OCI-LY3 (cell line): ENCODE results near the gene RHOF.

ENCODE experiments used
- H2AFZ ChIP-seq: fragments of 200-600, 300-600 bp; shearing (Covaris generic); 2 replicates; pipeline ENCODE4 v1.6.0; 2014; ENCODE audit warnings: antibody characterized with exemption, low read depth, low read length
- H3K27ac ChIP-seq: fragments of 200-600, 300-600 bp; sonication (generic); 2 replicates; pipeline ENCODE4 v1.5.1; 2014; ENCODE audit warnings: mild to moderate bottlenecking, low read length, moderate library complexity, mixed read lengths
- H3K27me3 ChIP-seq: fragments of 200-600, 300-600 bp; sonication (generic); 2 replicates; pipeline ENCODE4 v1.6.1; 2014; ENCODE audit warnings: low read depth, low read length, mixed read lengths
- H3K36me3 ChIP-seq: fragments of 200-600, 300-600 bp; sonication (generic); replicated peaks from 2 replicates; pipeline ENCODE3; 2014; ENCODE audit warnings: low read depth, low read length, mixed read lengths
- H3K4me1 ChIP-seq: fragments of 300-600, 200-600 bp; sonication (generic); 2 replicates; pipeline ENCODE4 v1.6.1; 2014; ENCODE audit warnings: low read length, mixed read lengths
- H3K4me2 ChIP-seq: fragments of 200-600, 300-600 bp; sonication (generic); 2 replicates; pipeline ENCODE4 v1.6.1; 2014; ENCODE audit warnings: low read length, mixed read lengths
- H3K4me3 ChIP-seq: fragments of 300-600, 200-600 bp; sonication (generic); 2 replicates; pipeline ENCODE4 v1.5.1; 2014; ENCODE audit warnings: antibody characterized with exemption, mild to moderate bottlenecking, low read length, moderate library complexity
- H3K79me2 ChIP-seq: fragments of 300-600, 200-600 bp; shearing (Covaris generic); 2 replicates; pipeline ENCODE4 v1.6.1; 2014; ENCODE audit warnings: mild to moderate bottlenecking, low read length, mixed read lengths
- H3K9ac ChIP-seq: fragments of 300-600, 200-600 bp; shearing (Covaris generic); 2 replicates; pipeline ENCODE4 v1.6.0; 2014; ENCODE audit warnings: mild to moderate bottlenecking, low read length, moderate library complexity
- H3K9me3 ChIP-seq: fragments of 200-600, 300-600 bp; shearing (Covaris generic); 2 replicates; pipeline ENCODE4 v1.6.1; 2014; ENCODE audit warnings: low read length, mixed read lengths; ENCODE audit not compliant: insufficient read depth
- H4K20me1 ChIP-seq: fragments of 200-600, 300-600 bp; sonication (generic); 2 replicates; pipeline ENCODE4 v1.6.1; 2016; ENCODE audit warnings: low read length, mixed read lengths; ENCODE audit not compliant: insufficient read depth
- EZH2phosphoT487 ChIP-seq: fragments of 200-600 bp; shearing (Covaris generic); IDR thresholded peaks from 2 replicates; pipeline ENCODE4 v1.6.1; 2018; ENCODE audit warnings: antibody characterized with exemption, mixed run types, low read depth
- TF ChIP-seq, protein P1 (sequence below): fragments of 200-600, 300-600 bp; sonication (generic); IDR thresholded peaks from 2 replicates; pipeline ENCODE4 v1.5.1; 2014; ENCODE audit warnings: antibody characterized with exemption, low read length, low read depth

RHOF gene

DNA sequence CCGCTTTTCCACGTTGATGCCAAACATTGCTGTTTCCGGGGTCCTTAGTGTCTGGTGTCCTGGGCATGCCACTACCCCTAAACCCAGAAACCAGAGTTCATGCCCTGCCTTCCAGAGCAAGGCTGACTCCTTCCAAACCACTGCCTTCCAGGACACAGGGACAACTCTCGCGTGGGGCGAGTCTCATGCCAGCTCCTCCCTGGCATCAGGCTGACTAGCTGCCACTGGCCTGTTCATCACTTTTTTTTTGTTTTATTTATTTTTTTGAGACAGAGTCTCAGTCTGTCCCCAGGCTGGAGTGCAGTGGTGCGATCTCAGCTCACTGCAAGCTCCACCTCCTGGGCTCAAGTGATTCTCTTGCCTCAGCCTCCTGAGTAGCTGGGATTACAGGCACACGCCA lies 15.1 kb upstream of the RHOF start:
- H3K4me2 ChIP-seq = no peak overlapping the region
- H2AFZ ChIP-seq = no peak overlapping the region
- H3K27me3 ChIP-seq = no peaks in the 10 kb centered on the region
- H3K27ac ChIP-seq = no peak overlapping the region
- H3K4me3 ChIP-seq = no peak overlapping the region
- H4K20me1 ChIP-seq = peaks cover 44% of the 10 kb centered on the region
- H3K4me1 ChIP-seq = peaks cover 38% of the 10 kb centered on the region
- no peaks in the 10 kb centered on the region for H3K9me3 ChIP-seq
- H3K9ac ChIP-seq = no peak overlapping the region
- TF ChIP-seq, protein P1, sequence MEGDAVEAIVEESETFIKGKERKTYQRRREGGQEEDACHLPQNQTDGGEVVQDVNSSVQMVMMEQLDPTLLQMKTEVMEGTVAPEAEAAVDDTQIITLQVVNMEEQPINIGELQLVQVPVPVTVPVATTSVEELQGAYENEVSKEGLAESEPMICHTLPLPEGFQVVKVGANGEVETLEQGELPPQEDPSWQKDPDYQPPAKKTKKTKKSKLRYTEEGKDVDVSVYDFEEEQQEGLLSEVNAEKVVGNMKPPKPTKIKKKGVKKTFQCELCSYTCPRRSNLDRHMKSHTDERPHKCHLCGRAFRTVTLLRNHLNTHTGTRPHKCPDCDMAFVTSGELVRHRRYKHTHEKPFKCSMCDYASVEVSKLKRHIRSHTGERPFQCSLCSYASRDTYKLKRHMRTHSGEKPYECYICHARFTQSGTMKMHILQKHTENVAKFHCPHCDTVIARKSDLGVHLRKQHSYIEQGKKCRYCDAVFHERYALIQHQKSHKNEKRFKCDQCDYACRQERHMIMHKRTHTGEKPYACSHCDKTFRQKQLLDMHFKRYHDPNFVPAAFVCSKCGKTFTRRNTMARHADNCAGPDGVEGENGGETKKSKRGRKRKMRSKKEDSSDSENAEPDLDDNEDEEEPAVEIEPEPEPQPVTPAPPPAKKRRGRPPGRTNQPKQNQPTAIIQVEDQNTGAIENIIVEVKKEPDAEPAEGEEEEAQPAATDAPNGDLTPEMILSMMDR = no peak
- no peak for TF ChIP-seq EZH2phosphoT487
- peaks cover 58% of the 10 kb centered on the region for H3K36me3 ChIP-seq
- H3K79me2 ChIP-seq = peaks cover 96% of the 10 kb centered on the region

DNA sequence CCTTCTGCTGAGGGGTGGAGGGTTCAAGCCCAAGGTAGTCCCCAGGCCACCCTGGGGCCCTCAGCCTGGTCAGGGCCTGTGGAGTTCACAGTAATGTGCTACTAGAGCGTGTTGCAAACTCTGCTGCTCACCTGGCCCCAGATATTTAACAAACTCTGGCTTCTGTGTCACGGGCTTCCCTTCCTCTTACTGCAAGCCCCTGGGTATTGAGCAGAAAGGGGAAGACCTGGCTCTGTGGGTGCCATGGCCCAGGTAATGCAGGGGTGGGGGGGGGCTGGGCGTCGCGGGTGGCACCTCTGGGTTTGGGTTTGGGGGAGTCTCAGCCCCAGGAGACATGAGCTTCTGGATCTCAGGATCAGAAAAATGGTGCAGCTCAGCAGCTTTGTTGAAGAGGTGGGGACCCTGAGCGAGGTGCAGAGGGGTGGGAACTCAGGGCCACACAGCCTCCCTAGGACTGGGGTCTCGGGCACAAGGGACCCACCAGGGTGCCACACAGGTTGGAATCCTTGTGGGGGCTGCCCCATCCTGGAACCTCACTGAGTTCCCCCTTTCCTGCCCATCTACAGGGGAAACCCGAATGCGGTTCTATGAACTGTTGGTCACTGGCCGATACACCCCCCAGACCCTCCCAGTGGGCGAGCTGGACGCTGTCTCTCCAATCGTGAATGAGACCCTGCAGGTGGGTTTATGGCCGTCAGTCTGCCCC lies 14.3 kb upstream of the RHOF start:
- no peaks in the 10 kb centered on the region for H3K27me3 ChIP-seq
- TF ChIP-seq, protein P1 = no peak
- TF ChIP-seq EZH2phosphoT487 = no peak
- no peak overlapping the region for H3K4me3 ChIP-seq
- H3K79me2 ChIP-seq = peaks cover 88% of the 10 kb centered on the region
- peak overlapping the region; percentile 28; the same call in 1 of the 2 replicates for H3K27ac ChIP-seq
- no peak overlapping the region for H3K9ac ChIP-seq
- peak overlapping the region; percentile 2; the same call in 1 of the 2 replicates for H3K4me2 ChIP-seq
- H2AFZ ChIP-seq = no peak overlapping the region
- peaks cover 36% of the 10 kb centered on the region for H4K20me1 ChIP-seq
- H3K4me1 ChIP-seq = peaks cover 38% of the 10 kb centered on the region
- no peaks in the 10 kb centered on the region for H3K9me3 ChIP-seq
- peaks cover 50% of the 10 kb centered on the region for H3K36me3 ChIP-seq

DNA sequence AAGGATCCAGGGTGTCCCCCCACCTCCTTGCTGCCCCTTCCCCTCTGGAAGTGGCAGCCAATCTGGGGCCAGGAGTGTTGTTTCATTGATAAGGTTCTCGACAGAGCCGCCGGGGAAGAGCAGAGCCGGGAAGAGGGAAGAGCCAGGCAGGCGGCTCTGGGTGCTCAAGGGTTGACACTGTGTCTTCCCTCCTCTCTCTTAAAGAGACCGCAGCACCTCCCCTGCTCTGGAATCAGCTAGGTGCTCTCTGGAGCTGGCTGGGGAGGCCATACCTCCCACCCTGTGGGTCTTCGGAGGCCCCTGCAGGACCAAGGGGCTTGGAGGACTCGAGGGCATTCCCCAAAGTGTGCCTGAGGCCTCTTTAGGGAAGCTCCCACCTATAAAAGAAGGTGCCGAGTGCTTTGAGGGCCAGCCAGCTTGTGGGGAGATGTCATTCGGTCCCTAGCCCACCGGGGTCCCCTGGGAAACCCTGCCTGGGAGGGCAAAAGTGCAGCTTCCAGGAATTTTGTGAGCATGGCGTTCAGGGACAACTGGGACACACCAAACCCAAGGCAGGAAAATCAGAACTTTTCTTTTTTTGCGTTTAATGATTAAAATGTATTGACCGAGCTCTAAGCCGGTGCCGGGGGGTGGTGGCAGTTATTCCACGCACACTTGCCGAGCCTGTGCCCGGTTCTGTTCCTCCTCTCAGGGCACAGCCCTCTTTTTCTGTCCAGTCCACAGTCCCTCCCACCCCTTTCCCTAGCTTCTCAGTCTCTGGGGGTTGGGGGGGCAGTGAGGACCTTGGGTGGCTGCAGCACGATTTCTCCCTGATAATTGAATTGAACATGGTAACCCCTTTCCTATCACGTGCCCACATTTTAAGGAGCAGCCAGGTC lies 13.3 kb upstream of the RHOF start:
- no peaks in the 10 kb centered on the region for H3K27me3 ChIP-seq
- peak overlapping the region; percentile 98; the same call in 1 of the 2 replicates for H3K9ac ChIP-seq
- H2AFZ ChIP-seq = no peak overlapping the region
- H3K36me3 ChIP-seq = peaks cover 43% of the 10 kb centered on the region
- TF ChIP-seq, protein P1 = no peak
- no peak for TF ChIP-seq EZH2phosphoT487
- peak overlapping the region; percentile 95 for H3K4me3 ChIP-seq
- peaks cover 87% of the 10 kb centered on the region for H3K79me2 ChIP-seq
- peak overlapping the region; percentile 28; the same call in 1 of the 2 replicates for H3K27ac ChIP-seq
- H4K20me1 ChIP-seq = peaks cover 27% of the 10 kb centered on the region
- H3K9me3 ChIP-seq = no peaks in the 10 kb centered on the region
- H3K4me2 ChIP-seq = peak overlapping the region; percentile 98
- H3K4me1 ChIP-seq = peaks cover 34% of the 10 kb centered on the region

DNA sequence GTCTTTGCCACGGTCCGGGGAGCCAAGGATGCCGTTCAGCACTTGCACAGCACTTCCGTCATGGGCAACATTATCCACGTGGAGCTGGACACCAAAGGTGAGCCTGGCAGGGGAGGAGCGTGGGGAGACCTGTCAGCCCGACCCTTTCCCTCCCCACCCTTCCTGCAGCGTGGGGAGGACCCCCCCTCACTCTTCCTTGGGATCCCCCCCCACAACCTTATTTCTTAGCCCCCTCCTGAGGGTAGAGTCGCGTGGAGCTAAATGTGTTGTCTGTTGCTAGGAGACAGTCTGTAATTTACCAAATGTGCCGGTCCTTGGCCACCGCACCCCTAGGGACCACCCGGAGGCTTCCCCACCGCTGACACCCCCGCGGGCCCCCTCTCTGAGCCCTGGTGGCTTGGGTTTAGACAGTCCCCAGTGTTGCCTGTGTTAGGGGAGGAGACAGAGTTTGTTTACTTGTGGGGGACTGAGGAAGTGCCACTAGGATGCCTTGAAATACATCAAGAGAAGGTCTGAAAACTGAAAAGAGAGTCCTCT lies 12.6 kb upstream of the RHOF start:
- Histone ChIP-seq H3K4me2 (peak overlapping the region; percentile 98), H3K27me3 (no peaks in the 10 kb centered on the region), H3K27ac (peak overlapping the region; percentile 24), H2AFZ (no peak overlapping the region), H3K36me3 (peaks cover 37% of the 10 kb centered on the region), H4K20me1 (peaks cover 19% of the 10 kb centered on the region), H3K9ac (peak overlapping the region; percentile 98), H3K79me2 (peaks cover 87% of the 10 kb centered on the region), H3K9me3 (no peaks in the 10 kb centered on the region), H3K4me1 (peaks cover 34% of the 10 kb centered on the region), H3K4me3 (peak overlapping the region; percentile 95)
- no peak for TF ChIP-seq EZH2phosphoT487
- TF ChIP-seq, protein P1 = no peak
